Ascending aorta (tissue), 2 donors: ENCODE data around the gene MTRR. TPM values are rescaled to one million over a fixed set of nuclear protein-coding genes. Genes with fewer than 3 reads are reported as not detected.

Experiments used
- DNase-seq, 2 donors: peaks; one replicate each; pipeline ENCODE4 v3.0.0-alpha.2; 2019; ENCODE audit warnings: low spot score in 2 of 2
- H3K27ac ChIP-seq, 2 donors: fragments of 200-600 bp; sonication (generic); one replicate each; pipeline ENCODE4 v1.5.1; 2016 to 2017; ENCODE audit warnings: mild to moderate bottlenecking in 1 of 2
- H3K27me3 ChIP-seq: fragments of 200-600 bp; sonication (generic); one replicate; pipeline ENCODE4 v1.5.1; 2017
- H3K36me3 ChIP-seq, 2 donors: fragments of 200-600 bp; sonication (generic); one replicate each; pipeline ENCODE4 v1.5.1; 2016
- H3K4me1 ChIP-seq, 2 donors: fragments of 200-600 bp; sonication (generic); one replicate each; pipeline ENCODE4 v1.5.1; 2016 to 2017; ENCODE audit warnings: mild to moderate bottlenecking in 1 of 2
- H3K4me3 ChIP-seq, 2 donors: fragments of 200-600 bp; sonication (generic); one replicate each; pipeline ENCODE4 v1.5.1; 2016 to 2017; ENCODE audit warnings: mild to moderate bottlenecking in 1 of 2
- H3K9me3 ChIP-seq, 2 donors: fragments of 200-600 bp; sonication (generic); one replicate each; pipeline ENCODE4 v1.5.1; 2016
- intact Hi-C: fragments of 100-400 bp; cut with DNase I; formaldehyde crosslinking; loops from one replicate; pipeline ENCODE4 v1.15.1; 2023
- total RNA-seq: library from RNA; depleted of rRNA; stranded (reverse); fragments of >200 nt; gene quantifications from one replicate; pipeline ENCODE4 v1.1.0, GENCODE V29; 2016
- TF ChIP-seq, protein P1 (sequence below), 3 experiments: fragments of 200-600 bp in 2 of 3; fragments of 450-650 bp in 1 of 3; sonication (generic) in 2 of 3; IDR thresholded peaks; one replicate each; pipeline ENCODE4 v1.5.1; 2016 to 2019; ENCODE audit warnings: antibody characterized with exemption in 3 of 3, mild to moderate bottlenecking in 1 of 3, moderate library complexity in 1 of 3

The MTRR gene
- total RNA-seq, 1 donor from 2014 or later: 15.0 TPM

DNA sequence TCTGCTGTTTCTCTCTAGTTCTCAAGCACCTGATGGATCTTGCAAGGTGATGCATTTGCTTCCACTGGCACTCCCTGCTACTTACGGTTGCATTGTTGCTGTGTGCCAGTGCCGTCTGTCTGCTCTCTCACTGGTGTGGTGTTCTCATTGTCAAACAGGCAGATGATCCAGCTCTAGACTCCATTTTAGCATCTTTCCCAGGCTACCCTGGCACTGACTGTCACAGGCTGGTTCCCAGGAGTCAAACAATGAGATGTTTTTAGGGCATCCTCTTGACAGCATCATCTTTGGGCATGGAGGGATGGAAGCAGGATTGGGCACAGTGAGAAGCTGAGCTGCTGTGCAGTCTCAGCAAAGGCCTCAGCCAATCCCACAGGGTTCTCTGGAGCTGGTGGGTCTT lies 12.9 kb downstream of the MTRR start:
- H3K36me3 ChIP-seq: peaks cover 37 to 76% of the 10 kb centered on the region in 2 donors
- intact Hi-C loops: no loop called here
- TF ChIP-seq, protein P1, sequence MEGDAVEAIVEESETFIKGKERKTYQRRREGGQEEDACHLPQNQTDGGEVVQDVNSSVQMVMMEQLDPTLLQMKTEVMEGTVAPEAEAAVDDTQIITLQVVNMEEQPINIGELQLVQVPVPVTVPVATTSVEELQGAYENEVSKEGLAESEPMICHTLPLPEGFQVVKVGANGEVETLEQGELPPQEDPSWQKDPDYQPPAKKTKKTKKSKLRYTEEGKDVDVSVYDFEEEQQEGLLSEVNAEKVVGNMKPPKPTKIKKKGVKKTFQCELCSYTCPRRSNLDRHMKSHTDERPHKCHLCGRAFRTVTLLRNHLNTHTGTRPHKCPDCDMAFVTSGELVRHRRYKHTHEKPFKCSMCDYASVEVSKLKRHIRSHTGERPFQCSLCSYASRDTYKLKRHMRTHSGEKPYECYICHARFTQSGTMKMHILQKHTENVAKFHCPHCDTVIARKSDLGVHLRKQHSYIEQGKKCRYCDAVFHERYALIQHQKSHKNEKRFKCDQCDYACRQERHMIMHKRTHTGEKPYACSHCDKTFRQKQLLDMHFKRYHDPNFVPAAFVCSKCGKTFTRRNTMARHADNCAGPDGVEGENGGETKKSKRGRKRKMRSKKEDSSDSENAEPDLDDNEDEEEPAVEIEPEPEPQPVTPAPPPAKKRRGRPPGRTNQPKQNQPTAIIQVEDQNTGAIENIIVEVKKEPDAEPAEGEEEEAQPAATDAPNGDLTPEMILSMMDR (IDR thresholded peaks at IDR 0.05): no peak

DNA sequence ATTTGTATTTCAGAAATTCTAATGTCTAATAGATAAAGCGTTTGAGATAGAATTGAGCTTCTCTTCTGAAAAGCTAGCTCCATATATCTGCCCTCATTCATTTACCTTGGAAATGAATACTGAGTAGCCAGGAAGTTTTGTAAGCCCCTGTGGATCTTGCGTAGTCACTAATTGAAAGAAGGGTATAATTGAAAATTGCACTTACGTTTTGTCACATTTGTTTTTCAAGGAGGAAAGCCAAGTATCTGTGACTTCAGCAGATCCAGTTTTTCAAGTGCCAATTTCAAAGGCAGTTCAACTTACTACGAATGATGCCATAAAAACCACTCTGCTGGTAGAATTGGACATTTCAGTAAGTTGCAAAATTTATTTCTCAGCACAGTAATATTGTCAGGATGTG lies 14.0 kb downstream of the MTRR start:
- H3K27me3 ChIP-seq: no peaks in the 10 kb centered on the region

More for the DNA sequence above, 12.9 kb downstream of the MTRR start:
- no peaks in the 10 kb centered on the region for H3K9me3 ChIP-seq
- no peak overlapping the region for H3K27ac ChIP-seq
- H3K27me3 ChIP-seq: no peaks in the 10 kb centered on the region
- DNase-seq: no peak
- no peak overlapping the region for H3K4me3 ChIP-seq
- H3K4me1 ChIP-seq: no peaks in the 10 kb centered on the region

DNA sequence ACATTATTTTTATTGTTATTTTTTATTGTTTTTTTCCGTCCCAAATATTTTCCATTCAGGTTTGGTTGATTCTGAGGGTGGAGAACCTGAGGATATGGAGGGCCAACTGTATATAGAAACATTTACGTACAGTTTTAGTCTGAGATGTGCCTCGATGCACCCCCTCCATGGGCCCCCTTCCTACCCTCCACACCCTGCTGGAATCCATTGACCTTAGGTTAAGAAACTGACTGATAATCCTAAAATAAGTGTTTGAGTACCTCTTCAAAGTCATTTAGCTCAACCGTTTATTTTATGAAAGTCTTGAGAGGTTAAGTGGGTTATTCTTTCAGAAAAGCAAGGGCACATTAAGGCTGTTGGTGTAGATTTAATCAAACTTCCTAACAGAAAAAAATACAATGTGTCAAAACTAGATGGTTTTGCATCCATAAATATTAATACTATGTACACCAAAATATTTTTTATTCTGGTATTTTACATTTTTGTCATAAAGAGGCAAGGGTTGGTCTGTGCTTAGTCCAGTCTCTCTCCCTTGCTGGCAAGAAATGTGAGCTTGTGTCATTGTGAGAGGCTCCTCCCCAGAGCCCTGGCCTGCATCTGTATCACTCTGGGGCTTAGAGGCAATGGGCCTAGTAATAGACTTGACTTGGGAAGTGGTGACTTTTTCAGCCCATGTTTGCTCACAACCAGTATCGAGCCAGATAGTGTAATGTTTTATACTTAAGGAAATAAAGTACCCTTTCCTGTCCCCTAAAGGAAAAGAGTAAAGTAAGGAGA lies 15.7 kb downstream of the MTRR start:
- H3K4me1 ChIP-seq: no peaks in the 10 kb centered on the region
- peaks cover 43 to 61% of the 10 kb centered on the region in 2 donors for H3K36me3 ChIP-seq
- no peak overlapping the region for H3K4me3 ChIP-seq
- DNase-seq: no peak
- intact Hi-C loops: no loop called here
- no peak overlapping the region for H3K27ac ChIP-seq
- no peaks in the 10 kb centered on the region for H3K9me3 ChIP-seq
- TF ChIP-seq, protein P1 (IDR thresholded peaks at IDR 0.05): no peak
- H3K27me3 ChIP-seq: no peaks in the 10 kb centered on the region

More for the DNA sequence above, 14.0 kb downstream of the MTRR start:
- H3K9me3 ChIP-seq: no peaks in the 10 kb centered on the region
- no peak overlapping the region for H3K27ac ChIP-seq
- TF ChIP-seq, protein P1 (IDR thresholded peaks at IDR 0.05): no peak
- DNase-seq: no peak
- intact Hi-C loops: no loop called here
- peaks cover 37 to 66% of the 10 kb centered on the region in 2 donors for H3K36me3 ChIP-seq
- no peak overlapping the region for H3K4me3 ChIP-seq
- no peaks in the 10 kb centered on the region for H3K4me1 ChIP-seq

DNA sequence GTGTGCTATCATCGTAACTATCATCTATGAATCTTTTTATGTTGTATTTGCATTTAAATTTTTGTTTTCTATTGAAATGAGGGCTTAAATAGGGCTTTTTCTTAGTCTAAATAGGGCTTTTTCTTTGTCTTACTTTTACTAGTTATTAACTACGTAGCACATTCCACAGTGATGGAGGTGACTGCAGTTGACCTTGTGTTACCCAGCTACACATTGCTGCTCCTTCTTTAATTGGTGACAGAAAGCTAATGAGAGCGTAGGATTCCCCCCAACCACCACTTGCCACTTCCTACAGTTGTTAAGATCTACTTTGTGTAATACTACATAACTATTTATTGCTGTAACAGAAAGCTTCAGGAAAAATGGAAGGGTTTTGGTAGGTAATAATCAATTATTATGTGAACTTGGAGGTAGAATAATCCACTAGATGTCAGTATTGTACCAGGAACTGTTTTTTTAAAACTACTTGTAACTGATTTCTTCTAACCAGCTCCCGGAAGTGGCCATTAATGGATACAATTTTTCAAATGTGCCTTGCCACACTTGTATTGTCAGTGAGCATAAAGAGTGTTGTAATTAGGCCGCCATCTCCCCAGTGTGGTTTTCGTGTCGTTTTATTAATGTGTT lies 18.0 kb downstream of the MTRR start:
- H3K9me3 ChIP-seq: no peaks in the 10 kb centered on the region
- peaks cover 40 to 63% of the 10 kb centered on the region in 2 donors for H3K36me3 ChIP-seq
- intact Hi-C loops: no loop called here
- no peaks in the 10 kb centered on the region for H3K4me1 ChIP-seq
- H3K27me3 ChIP-seq: no peaks in the 10 kb centered on the region
- H3K27ac ChIP-seq: no peak overlapping the region
- DNase-seq: no peak
- no peak overlapping the region for H3K4me3 ChIP-seq
- TF ChIP-seq, protein P1 (IDR thresholded peaks at IDR 0.05): peak; percentile 19 to 64 (median 34)

DNA sequence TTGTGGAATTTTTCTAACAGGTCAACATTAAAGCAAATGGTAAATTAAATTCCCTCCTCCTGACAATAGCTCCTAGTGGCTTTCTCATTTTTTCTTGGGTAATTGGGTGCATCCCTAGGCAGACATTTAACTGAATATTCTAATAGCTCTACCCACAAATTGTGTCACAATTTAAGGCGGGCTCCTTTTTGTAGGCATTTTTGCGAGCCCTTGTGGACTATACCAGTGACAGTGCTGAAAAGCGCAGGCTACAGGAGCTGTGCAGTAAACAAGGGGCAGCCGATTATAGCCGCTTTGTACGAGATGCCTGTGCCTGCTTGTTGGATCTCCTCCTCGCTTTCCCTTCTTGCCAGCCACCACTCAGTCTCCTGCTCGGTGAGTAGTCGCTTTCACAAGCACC lies 20.0 kb downstream of the MTRR start:
- no peaks in the 10 kb centered on the region for H3K4me1 ChIP-seq
- H3K9me3 ChIP-seq: no peaks in the 10 kb centered on the region
- no peak overlapping the region for H3K4me3 ChIP-seq
- no peak overlapping the region for H3K27ac ChIP-seq
- no peak for DNase-seq
- intact Hi-C loops: no loop called here
- no peaks in the 10 kb centered on the region for H3K27me3 ChIP-seq
- H3K36me3 ChIP-seq: peaks cover 41 to 65% of the 10 kb centered on the region in 2 donors
- TF ChIP-seq, protein P1 (IDR thresholded peaks at IDR 0.05): no peak
